Mucosa of stomach (tissue), 1 donor: Measurements from ENCODE around the gene FBXW9.
"Not testable (repeated sequence)": the region's sequence is repeated elsewhere in the genome, so short reads cannot be mapped to it uniquely, and the experiment has no call there.

ENCODE experiments used
- H3K27me3 ChIP-seq: one replicate; pipeline ENCODE4 v1.7.0; 2013; ENCODE audit warnings: mild to moderate bottlenecking, low read length; ENCODE audit not compliant: control insufficient read depth, insufficient read depth
- H3K36me3 ChIP-seq: one replicate; pipeline ENCODE4 v1.7.0; 2013; ENCODE audit warnings: low read length; ENCODE audit not compliant: control insufficient read depth, insufficient read depth
- H3K4me1 ChIP-seq: one replicate; pipeline ENCODE4 v1.7.0; 2013; ENCODE audit warnings: mild to moderate bottlenecking, low read length; ENCODE audit not compliant: control insufficient read depth, insufficient read depth
- H3K4me3 ChIP-seq: one replicate; pipeline ENCODE4 v1.7.0; 2013; ENCODE audit warnings: low read length
- H3K9ac ChIP-seq: one replicate; pipeline ENCODE4 v1.7.0; 2013; ENCODE audit warnings: mild to moderate bottlenecking, low read length, moderate library complexity
- H3K9me3 ChIP-seq: one replicate; pipeline ENCODE4 v1.7.0; 2013; ENCODE audit warnings: mild to moderate bottlenecking, low read length, moderate library complexity; ENCODE audit not compliant: control insufficient read depth
- donor health status: Pancreatic carcinoma.

The FBXW9 gene

DNA sequence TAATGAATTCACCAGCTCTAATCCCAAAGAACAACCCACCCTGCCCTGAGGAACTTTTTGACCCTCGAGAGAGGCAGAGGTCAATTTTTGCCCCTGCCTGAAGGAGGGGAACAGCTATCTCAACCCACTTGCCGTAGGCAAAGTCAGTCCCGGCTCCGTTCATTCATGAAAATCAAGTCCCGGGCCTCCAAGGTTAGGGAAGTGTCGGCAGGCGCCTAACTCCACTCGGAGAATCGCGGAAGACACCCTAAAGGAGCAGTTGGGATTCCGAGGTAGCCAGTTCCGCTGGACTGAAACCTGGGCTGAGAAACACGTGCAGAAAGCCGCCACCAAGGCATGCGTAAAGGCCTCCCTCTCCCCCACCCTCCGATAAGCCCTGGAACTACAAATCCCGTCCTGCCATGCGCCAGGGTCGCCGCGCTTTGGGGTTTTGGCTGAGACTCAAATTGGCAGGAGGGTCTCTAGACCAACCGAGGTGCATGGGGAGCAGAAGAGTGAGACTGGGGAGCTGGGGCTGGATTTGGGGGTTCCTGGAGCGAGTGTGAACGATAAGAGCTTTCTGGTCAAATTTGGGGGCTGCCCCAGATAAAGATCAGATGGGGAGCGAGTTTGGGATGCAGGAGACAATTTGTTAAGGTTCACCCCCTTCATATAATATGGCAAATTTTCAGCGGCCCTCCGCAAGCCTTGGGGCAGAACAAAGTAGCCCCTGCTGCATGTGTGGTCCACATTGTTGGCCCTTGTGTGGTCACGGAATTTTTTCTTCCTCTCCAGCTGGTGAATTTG lies 27.4 kb upstream of the FBXW9 start, which contains the start of gene TNPO2:
Gene TNPO2 (minus strand): TSS at position 292 of the 786 bp plus-strand sequence. CDS start 2,955 bp downstream, outside the sequence.
- Histone ChIP-seq H3K4me3 (peak within 1 kb of the TSS; percentile 62), H3K36me3 (no peaks in the 10 kb centered on the region), H3K4me1 (peaks cover 19% of the 10 kb centered on the region), H3K9me3 (no peaks in the 10 kb centered on the region), H3K9ac (peak within 1 kb of the TSS; percentile 74), H3K27me3 (no peaks in the 10 kb centered on the region)

DNA sequence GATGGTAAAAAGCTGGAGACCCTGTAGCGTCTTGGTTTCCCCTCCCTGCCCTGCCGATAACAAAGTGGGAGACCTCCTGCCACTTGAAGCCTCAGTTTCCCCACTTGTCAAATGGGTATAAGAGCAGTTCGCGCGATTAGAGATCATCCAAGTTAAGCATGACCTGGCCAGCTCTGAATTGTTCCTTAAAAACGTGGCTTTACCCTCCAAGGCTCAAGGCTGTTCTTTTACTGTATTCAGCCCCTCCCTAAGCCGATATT lies 26.9 kb upstream of the FBXW9 start:
- Histone ChIP-seq H3K4me3 (peak overlapping the region; percentile 62), H3K36me3 (no peaks in the 10 kb centered on the region), H3K27me3 (no peaks in the 10 kb centered on the region), H3K4me1 (peaks cover 19% of the 10 kb centered on the region), H3K9me3 (no peaks in the 10 kb centered on the region), H3K9ac (peak overlapping the region; percentile 74)

DNA sequence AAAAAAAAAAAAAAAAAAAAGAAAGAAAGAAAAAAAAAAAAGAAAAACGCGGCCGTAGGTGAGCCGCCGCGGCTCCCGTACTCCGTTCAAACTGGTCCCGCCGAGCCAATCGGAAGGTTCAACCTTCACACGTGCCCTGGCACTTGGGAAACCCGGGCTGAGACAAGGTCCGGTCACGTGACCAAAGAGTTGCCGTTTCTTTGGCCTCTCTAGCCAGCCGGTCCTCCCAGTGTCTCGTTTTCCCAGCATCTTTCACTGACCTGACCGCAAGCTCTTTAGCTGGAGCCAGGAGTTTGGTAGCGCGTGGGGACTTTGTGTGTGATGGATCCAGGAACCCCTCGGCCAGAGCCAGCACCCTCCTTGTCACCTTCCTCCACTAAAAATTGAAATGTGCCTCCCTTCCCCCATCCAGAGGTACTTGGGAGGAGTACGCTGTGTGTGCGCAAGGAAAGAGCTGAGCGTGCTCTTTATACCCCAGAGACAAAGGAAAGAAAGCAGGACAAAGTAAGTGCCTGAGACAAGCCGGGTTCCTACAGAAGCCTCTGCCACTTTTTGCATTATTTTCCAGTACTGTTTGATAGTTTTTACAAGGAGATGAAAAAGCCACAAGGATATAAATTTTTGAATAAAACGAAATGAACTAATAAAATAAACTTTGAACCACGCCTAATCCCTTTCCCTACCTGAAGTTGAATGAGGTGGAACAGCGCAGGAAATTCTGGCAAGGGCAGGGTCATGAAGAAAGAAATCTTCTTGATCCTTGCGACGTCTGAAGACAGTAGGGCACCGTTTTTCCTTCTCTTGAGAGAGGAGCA lies 26.3 kb upstream of the FBXW9 start:
- no peaks in the 10 kb centered on the region for H3K36me3 ChIP-seq
- peak overlapping the region; percentile 90 for H3K9ac ChIP-seq
- H3K4me3 ChIP-seq: peak overlapping the region; percentile 62
- no peaks in the 10 kb centered on the region for H3K9me3 ChIP-seq
- no peaks in the 10 kb centered on the region for H3K27me3 ChIP-seq
- peaks cover 19% of the 10 kb centered on the region for H3K4me1 ChIP-seq

DNA sequence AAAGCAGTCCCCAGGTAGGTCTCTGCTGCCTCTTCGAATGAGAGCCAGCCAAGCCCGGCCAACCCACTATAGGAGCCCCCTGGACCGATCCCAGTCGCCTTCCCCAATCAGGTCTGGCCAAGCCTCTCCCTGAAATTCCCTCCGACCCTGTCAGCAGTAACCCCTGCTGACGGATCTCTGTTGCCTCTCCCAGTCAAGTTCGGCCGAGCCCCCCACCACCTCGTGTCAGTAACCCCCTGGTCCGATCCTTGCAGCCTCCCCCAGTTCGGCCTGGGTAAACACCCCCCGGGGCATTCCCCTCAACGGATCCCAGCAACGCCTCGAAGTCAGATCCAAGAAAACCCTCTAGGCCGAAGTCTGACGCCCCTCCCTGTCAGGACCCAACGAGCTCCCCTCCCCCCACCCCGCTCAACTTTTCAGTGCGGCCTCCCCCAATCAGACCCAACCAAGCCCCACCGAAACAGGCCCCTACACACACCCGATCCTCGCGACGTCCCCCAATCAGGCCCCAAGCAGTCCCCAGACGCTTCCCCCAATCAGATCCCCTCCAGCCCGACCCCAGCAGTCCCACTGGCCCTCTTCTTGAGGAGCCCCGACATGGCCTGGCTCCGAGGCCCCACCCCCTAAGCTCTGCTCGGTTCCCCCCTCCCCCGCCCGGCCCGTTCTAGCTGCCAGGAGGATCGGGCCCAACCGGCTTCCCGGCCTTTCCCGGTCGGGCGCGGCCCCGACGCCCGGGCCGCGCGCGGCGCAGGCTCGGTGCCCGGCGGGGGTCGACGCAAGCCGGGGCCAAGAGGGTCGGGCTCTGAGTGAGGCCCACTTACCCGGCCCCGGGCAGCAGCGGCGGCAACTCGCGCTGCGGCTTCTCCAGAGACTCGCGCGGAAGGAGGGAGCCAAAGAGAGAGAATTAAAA lies 25.5 kb upstream of the FBXW9 start:
- Histone ChIP-seq H3K9me3 (no peaks in the 10 kb centered on the region), H3K4me1 (peaks cover 19% of the 10 kb centered on the region), H3K9ac (peak overlapping the region; percentile 90), H3K4me3 (peak overlapping the region; percentile 87), H3K36me3 (no peaks in the 10 kb centered on the region), H3K27me3 (no peaks in the 10 kb centered on the region)

DNA sequence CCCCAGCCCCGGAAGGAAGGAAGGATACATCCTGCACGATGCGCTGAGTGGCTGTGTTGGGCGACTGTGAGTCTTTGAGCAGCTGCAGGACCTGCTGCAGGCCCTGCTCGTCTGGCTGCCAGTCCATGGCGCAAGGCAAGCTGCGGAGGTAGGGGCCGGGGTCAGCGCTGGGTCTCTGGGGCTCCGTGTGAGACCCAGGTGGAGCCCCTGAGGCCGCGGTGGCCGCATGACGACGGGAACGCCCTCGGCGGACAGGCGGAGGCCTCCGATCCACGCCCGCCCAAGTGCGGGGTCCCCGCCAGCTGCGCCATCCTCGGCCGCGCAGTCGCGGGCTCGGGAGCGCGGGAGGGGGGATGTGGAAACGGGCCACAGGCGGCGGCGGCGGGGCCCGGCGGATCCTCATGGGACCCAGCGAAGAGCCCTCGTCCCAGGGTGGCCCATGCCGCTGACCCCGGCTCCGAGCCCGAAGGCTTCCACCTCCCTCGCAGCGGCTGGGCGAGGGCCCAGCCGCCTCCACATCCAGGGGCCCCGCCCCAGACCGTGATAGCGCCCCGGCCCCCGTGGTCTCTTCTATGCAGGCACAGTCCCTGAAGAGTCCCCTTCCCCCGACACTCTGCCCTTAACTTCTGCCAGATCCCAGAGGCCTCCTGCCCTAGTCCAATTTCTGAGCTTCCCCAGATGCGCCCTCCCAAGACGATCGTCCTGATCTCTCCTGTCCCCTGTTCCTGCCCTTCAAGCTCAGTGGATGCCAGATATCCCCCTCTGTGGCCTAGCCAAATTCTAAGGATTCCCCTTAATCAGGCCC lies 24.6 kb upstream of the FBXW9 start:
- H3K36me3 ChIP-seq: no peaks in the 10 kb centered on the region
- peaks cover 19% of the 10 kb centered on the region for H3K4me1 ChIP-seq
- no peaks in the 10 kb centered on the region for H3K27me3 ChIP-seq
- H3K9me3 ChIP-seq: no peaks in the 10 kb centered on the region
- peak overlapping the region; percentile 87 for H3K4me3 ChIP-seq
- peak overlapping the region; percentile 90 for H3K9ac ChIP-seq

DNA sequence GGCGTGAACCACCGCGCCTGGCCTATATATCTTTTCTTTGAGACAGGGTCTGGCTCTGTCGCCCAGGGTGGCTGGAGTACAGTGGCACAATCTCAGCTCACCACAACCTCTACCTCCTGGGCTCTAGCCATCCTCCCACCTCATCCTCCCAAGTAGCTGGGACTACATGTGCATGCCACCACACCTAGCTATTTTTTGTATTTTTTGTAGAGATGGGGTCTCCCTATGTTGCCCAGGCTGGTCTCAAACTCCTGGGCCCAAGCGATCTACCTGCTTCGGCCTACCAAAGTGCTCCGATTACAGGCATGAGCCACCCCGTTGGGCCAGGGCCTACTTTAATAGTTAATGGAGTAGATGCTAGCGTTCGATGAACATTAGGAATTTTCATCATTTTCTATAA lies 23.9 kb upstream of the FBXW9 start:
- H3K9ac ChIP-seq: peak overlapping the region; percentile 90

DNA sequence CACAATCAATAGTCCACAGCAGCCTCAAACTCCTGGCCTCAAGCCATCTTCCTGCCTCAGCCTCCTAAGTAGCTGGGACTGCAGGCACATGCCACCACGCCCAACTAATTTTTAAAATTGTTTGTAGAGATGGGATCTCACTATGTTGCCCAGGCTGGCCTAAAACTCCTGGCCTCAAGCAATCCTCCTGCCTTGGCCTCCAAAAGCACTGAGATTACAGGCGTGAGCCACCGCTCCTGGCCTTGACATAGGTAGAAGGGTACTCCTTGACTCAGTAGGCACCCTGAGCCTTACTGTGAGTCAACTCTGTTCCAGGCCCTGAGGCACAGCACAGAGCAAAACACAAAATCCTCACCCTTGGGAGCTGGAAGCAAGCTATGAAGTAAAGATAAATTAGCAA lies 19.5 kb upstream of the FBXW9 start:
- H3K4me1 ChIP-seq: no peaks in the 10 kb centered on the region

More for the DNA sequence above, 23.9 kb upstream of the FBXW9 start:
- Histone ChIP-seq H3K9me3 (no peaks in the 10 kb centered on the region), H3K36me3 (no peaks in the 10 kb centered on the region), H3K27me3 (no peaks in the 10 kb centered on the region), H3K4me1 (peaks cover 19% of the 10 kb centered on the region), H3K4me3 (peak overlapping the region; percentile 14)

DNA sequence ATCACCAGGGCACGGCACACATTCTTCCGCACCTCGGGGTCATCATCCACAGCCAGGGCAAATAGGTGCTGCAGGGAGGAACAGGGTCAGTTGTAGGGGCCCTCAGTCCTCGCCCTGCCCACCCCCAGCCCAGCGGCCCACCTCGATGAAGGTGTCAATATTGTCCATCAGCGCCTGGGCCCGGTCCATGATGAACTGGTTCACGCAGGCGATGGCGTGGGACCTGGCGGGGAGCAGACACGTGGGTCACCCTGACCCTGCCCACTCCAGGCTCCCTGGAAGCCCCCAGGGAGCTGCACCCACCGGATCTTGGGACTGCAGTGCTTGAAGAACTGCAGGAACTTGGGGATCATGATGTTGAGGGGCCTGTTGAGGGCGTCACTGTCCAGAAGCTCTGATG lies 18.7 kb upstream of the FBXW9 start:
- Histone ChIP-seq H3K9ac (no peak overlapping the region), H3K4me1 (no peaks in the 10 kb centered on the region), H3K36me3 (peaks cover 6% of the 10 kb centered on the region), H3K4me3 (no peak overlapping the region), H3K27me3 (no peaks in the 10 kb centered on the region), H3K9me3 (no peaks in the 10 kb centered on the region)

More for the DNA sequence above, 19.5 kb upstream of the FBXW9 start:
- Histone ChIP-seq H3K27me3 (no peaks in the 10 kb centered on the region), H3K36me3 (peaks cover 6% of the 10 kb centered on the region), H3K9ac (no peak overlapping the region), H3K4me3 (no peak overlapping the region), H3K9me3 (no peaks in the 10 kb centered on the region)

DNA sequence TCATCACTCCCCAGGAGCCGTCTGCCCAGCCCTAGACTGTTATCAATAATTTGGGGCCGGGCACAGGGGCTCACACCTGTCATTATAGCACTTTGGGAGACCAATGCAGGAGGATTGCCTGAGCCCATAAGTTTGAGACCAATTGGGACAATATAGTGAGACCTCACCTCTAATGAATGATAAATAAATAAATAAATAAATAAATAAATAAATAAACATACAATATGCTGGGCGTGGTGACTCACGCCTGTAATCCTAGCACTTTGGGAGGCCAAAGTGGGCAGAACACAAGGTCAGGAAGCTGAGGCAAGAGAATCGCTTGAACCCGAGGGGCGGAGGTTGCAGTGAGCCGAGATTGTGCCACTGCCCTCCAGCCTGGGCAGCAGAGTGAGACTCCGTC lies 16.9 kb upstream of the FBXW9 start:
- not testable (repeated sequence) for H3K4me1 ChIP-seq, H3K9me3 ChIP-seq, H3K9ac ChIP-seq, H3K36me3 ChIP-seq, H3K4me3 ChIP-seq, H3K27me3 ChIP-seq

DNA sequence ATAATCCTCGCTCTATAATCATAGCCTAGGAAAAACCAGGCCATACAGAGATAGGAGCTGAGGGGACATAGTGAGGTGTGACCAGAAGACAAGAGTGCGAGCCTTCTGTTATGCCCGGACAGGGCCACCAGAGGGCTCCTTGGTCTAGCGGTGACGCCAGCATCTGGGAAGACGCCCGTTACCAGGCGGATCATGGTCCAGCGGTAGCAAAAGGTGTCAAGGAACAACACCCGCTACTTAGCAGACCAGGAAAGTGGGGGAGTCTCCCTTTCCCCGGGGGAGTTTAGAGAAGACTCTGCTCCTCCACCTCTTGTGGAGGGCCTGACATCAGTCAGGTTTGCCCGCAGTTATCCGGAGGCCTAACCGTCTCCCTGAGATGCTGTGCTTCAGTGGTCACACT lies 15.6 kb upstream of the FBXW9 start:
- not testable (repeated sequence) for H3K36me3 ChIP-seq, H3K9me3 ChIP-seq, H3K9ac ChIP-seq, H3K4me1 ChIP-seq, H3K4me3 ChIP-seq, H3K27me3 ChIP-seq

DNA sequence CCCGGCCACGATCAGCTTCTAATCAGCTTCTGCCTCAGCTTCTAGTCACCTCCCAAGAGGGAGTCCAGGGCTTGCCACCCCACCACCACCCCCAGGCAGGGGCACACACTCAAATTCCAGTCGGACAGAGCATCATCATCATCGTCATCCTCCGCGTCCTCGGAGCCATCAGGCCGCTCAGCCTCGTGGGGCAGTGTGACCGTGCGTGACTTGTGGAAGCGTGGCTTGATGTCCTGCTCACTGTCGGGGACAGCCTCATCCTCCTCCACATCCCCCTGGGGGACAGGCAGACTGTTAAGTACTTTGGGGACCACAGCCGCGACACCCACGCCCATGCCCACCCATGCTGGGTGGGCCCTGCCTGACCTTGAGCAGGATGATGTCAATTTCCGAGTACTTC lies 14.8 kb upstream of the FBXW9 start:
- no peaks in the 10 kb centered on the region for H3K27me3 ChIP-seq
- H3K4me3 ChIP-seq: no peak overlapping the region
- H3K9ac ChIP-seq: no peak overlapping the region
- no peaks in the 10 kb centered on the region for H3K9me3 ChIP-seq
- H3K4me1 ChIP-seq: no peaks in the 10 kb centered on the region
- peaks cover 6% of the 10 kb centered on the region for H3K36me3 ChIP-seq
